ENCODE data around the gene SCARB1. TPM values are rescaled to one million over a fixed set of nuclear protein-coding genes. Genes with fewer than 3 reads are reported as not detected.
A peak's percentile ranks its signal among the peaks of the same experiment; 100 is the strongest.

SCARB1 gene
- total RNA-seq, 4 donors from 2014 or later: 33.7 to 252 (median 43.6) TPM

- H3K36me3 ChIP-seq: peaks cover 0 to 17% (median 7%) of the 10 kb centered on the region in 4 donors
- no peaks in the 10 kb centered on the region for H3K27me3 ChIP-seq
- intact Hi-C loops (cut with DNase I; ENCODE audit: low total_unique reads) (no loop called here), in situ Hi-C loops (cut with MboI; ENCODE audit: low pct_ligation_motif_present in 1 of 4, low pct_unique_long_range_greater_than_20kb in 1 of 4, low sequenced_read_pairs in 3 of 4) (loop anchor here in 1 of 4 donors (10.0 kb wide), 1 partner anchor 865 kb away; no protein-coding TSS in a partner anchor)
- H3K9me3 ChIP-seq: no peaks in the 10 kb centered on the region
- peak overlapping the region; percentile 23 to 72 (median 64) for H3K27ac ChIP-seq
- DNase-seq: no peak
- 52 to 63% methylated on average over 8 of the region's 8 CpGs for WGBS, 2 donors (ENCODE audit: low coverage in 1 of 2)
- H3K4me3 ChIP-seq: peak overlapping the region in 1 of 4 donors; percentile 43
- peaks cover 21 to 54% (median 39%) of the 10 kb centered on the region in 4 donors for H3K4me1 ChIP-seq
- TF ChIP-seq CTCF (IDR thresholded peaks at IDR 0.05): no peak
- TF ChIP-seq POLR2A (IDR thresholded peaks at IDR 0.05): peak; percentile 3
- no peak for TF ChIP-seq EP300 (IDR thresholded peaks at IDR 0.05; ENCODE audit: low read depth)
- peak in 2 of 3 donors; percentile 65 to 92 for TF ChIP-seq POLR2AphosphoS5 (IDR thresholded peaks at IDR 0.05)
These were observed 46.3 kb upstream of the SCARB1 start for GRCh38 chr12:124909831-124910560.

GRCh38 chr12:124906606-124907261, 43.1 kb upstream of the SCARB1 start:
- Histone ChIP-seq H3K4me1 (peaks cover 24 to 59% (median 42%) of the 10 kb centered on the region in 4 donors), H3K4me3 (no peak overlapping the region), H3K36me3 (peaks cover 0 to 9% (median 5%) of the 10 kb centered on the region in 4 donors), H3K27ac (peak overlapping the region; percentile 30 to 65 (median 53)), H3K27me3 (no peaks in the 10 kb centered on the region), H3K9me3 (no peaks in the 10 kb centered on the region)
- TF ChIP-seq CTCF (IDR thresholded peaks at IDR 0.05): peak; percentile 95 to 99 (median 97)
- no peak for TF ChIP-seq POLR2A (IDR thresholded peaks at IDR 0.05)
- peak in 1 of 3 donors; percentile 60 for TF ChIP-seq POLR2AphosphoS5 (IDR thresholded peaks at IDR 0.05)
- intact Hi-C loops (cut with DNase I; ENCODE audit: low total_unique reads) (no loop called here), in situ Hi-C loops (cut with MboI; ENCODE audit: low pct_ligation_motif_present in 1 of 4, low pct_unique_long_range_greater_than_20kb in 1 of 4, low sequenced_read_pairs in 3 of 4) (loop anchor here in 1 of 4 donors (10.0 kb wide), 1 partner anchor 862 kb away; no protein-coding TSS in a partner anchor)
- DNase-seq: peak; percentile 95
- 0% methylated on average over 2 of the region's 2 CpGs for WGBS, 2 donors (ENCODE audit: low coverage in 1 of 2)

- intact Hi-C loops (cut with DNase I; ENCODE audit: low total_unique reads): no loop called here
- Histone ChIP-seq H3K27me3 (no peaks in the 10 kb centered on the region), H3K4me1 (peaks cover 7 to 37% (median 21%) of the 10 kb centered on the region in 4 donors), H3K9me3 (no peaks in the 10 kb centered on the region), H3K27ac (peak overlapping the region; percentile 58 to 77 (median 71)), H3K4me3 (peak overlapping the region in 1 of 4 donors; percentile 18), H3K36me3 (no peaks in the 10 kb centered on the region)
- DNase-seq: peak; percentile 86
- TF ChIP-seq CTCF (IDR thresholded peaks at IDR 0.05) (no peak), POLR2AphosphoS5 (IDR thresholded peaks at IDR 0.05) (peak; percentile 68 to 80 (median 71)), POLR2A (IDR thresholded peaks at IDR 0.05) (no peak), EP300 (IDR thresholded peaks at IDR 0.05; ENCODE audit: low read depth) (peak; percentile 84)
- in situ Hi-C loops (cut with MboI; ENCODE audit: low pct_ligation_motif_present in 1 of 4, low pct_unique_long_range_greater_than_20kb in 1 of 4, low sequenced_read_pairs in 3 of 4): loop anchor here in 2 of 4 donors (5.0 to 10.0 kb wide), 2 partner anchors 38 to 860 kb away; no protein-coding TSS in a partner anchor
- 18 to 23% methylated on average over 9 to 15 of the region's 15 CpGs for WGBS, 2 donors (ENCODE audit: low coverage in 1 of 2)
These were observed 40.8 kb upstream of the SCARB1 start for GRCh38 chr12:124904306-124905098.
